ENCODE data around the gene ACCS.

Gene ACCS

DNA sequence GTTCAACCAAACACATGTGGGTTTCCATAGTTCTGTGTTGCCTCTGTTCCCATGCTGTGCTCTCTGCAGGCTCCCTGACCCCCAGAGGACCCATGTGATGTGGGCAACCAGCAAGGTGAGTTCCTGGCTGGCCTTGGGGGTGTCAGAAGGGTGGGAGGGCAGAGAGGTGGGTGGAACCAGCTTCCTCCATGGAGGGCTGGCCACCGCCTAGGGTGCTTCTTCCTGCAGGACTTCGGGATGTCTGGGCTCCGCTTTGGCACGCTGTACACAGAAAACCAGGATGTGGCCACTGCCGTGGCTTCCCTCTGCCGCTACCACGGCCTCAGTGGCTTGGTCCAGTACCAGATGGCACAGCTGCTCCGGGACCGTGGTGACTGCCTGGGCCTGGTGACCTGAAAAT, 14.9 kb downstream of the ACCS start:
- intact Hi-C loops (cut with DNase I; ENCODE audit: low total_unique reads): no loop called here
- Histone ChIP-seq H3K9me3 (no peaks in the 10 kb centered on the region), H3K4me1 (no peaks in the 10 kb centered on the region), H3K36me3 (peaks cover 30 to 81% (median 72%) of the 10 kb centered on the region in 3 donors), H3K27me3 (no peaks in the 10 kb centered on the region), H3K27ac (no peak overlapping the region), H3K4me3 (no peak overlapping the region)
- no peak for DNase-seq
- TF ChIP-seq, protein P1, sequence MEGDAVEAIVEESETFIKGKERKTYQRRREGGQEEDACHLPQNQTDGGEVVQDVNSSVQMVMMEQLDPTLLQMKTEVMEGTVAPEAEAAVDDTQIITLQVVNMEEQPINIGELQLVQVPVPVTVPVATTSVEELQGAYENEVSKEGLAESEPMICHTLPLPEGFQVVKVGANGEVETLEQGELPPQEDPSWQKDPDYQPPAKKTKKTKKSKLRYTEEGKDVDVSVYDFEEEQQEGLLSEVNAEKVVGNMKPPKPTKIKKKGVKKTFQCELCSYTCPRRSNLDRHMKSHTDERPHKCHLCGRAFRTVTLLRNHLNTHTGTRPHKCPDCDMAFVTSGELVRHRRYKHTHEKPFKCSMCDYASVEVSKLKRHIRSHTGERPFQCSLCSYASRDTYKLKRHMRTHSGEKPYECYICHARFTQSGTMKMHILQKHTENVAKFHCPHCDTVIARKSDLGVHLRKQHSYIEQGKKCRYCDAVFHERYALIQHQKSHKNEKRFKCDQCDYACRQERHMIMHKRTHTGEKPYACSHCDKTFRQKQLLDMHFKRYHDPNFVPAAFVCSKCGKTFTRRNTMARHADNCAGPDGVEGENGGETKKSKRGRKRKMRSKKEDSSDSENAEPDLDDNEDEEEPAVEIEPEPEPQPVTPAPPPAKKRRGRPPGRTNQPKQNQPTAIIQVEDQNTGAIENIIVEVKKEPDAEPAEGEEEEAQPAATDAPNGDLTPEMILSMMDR (IDR thresholded peaks at IDR 0.05): no peak

DNA sequence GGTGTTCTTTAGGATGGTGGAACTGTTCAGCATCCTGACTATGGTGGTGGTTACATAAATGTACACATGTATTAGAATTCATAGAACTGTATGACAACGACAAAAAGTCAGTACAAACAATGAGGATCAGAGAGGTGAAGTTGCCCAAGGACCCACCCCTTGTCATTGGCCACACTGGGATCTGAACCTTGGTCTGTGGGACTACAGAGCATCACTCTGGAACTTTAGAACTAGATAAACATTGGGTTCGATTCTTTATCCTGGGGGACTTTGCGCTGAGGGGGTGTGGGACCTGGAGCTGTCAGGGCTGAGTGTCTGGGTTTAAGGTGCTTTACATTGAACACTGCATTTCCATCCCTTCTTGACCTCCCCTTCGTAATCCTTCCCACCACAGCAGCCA, 16.6 kb downstream of the ACCS start:
- no peaks in the 10 kb centered on the region for H3K4me1 ChIP-seq
- H3K27ac ChIP-seq: no peak overlapping the region
- DNase-seq: no peak
- peaks cover 29 to 78% (median 68%) of the 10 kb centered on the region in 3 donors for H3K36me3 ChIP-seq
- TF ChIP-seq, protein P1 (IDR thresholded peaks at IDR 0.05): no peak
- H3K27me3 ChIP-seq: no peaks in the 10 kb centered on the region
- intact Hi-C loops (cut with DNase I; ENCODE audit: low total_unique reads): no loop called here
- H3K9me3 ChIP-seq: no peaks in the 10 kb centered on the region
- no peak overlapping the region for H3K4me3 ChIP-seq

GRCh38 chr11:44083433-44083832, 17.4 kb downstream of the ACCS start:
- H3K27me3 ChIP-seq: no peaks in the 10 kb centered on the region
- TF ChIP-seq, protein P1 (IDR thresholded peaks at IDR 0.05): no peak
- H3K9me3 ChIP-seq: no peaks in the 10 kb centered on the region
- no peak for DNase-seq
- no peaks in the 10 kb centered on the region for H3K4me1 ChIP-seq
- H3K36me3 ChIP-seq: peaks cover 24 to 72% (median 61%) of the 10 kb centered on the region in 3 donors
- no peak overlapping the region for H3K27ac ChIP-seq
- H3K4me3 ChIP-seq: no peak overlapping the region
- intact Hi-C loops (cut with DNase I; ENCODE audit: low total_unique reads): no loop called here

DNA sequence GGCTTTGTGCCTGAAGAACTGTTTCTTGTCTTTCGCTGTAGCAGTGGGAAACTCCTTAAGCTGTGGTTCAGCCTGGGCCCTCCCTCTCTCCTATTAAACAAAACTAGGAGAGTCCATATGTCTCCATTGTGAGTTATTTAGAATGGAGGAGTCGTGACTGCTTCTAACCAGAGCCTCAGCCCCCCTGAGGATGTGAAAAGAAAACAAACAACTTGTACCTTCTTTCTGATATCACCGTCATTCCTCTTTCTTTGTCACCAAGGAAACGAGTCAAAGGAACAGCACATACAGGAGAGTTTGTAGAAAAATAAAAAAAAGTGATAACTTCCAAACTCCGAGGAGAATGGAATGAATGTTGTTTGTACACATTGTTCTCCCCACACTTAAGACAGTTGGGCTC, 17.8 kb downstream of the ACCS start:
- Histone ChIP-seq H3K9me3 (no peaks in the 10 kb centered on the region), H3K4me3 (no peak overlapping the region), H3K36me3 (peaks cover 19 to 72% (median 56%) of the 10 kb centered on the region in 3 donors), H3K27me3 (no peaks in the 10 kb centered on the region), H3K27ac (no peak overlapping the region), H3K4me1 (no peaks in the 10 kb centered on the region)
- intact Hi-C loops (cut with DNase I; ENCODE audit: low total_unique reads): no loop called here
- TF ChIP-seq, protein P1 (IDR thresholded peaks at IDR 0.05): no peak
- DNase-seq: no peak

DNA sequence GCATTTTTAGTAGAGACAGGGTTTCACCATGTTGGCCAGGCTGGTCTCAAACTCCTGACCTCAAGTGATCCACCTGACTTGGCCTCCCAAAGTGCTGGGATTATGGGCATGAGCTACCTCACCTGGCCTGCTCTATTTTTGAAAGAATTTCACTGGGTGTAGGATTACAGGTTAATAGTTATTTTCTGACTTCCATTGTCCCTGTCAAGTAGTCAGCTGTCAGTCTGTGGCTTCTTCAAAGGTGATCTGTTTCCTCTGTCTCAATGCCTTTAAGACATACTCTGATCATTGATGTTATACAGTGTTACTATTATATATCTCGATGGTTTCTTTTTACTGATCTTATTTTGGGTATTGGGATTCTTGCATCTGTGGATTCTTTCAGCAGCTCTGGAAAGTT, 19.3 kb downstream of the ACCS start:
- H3K4me3 ChIP-seq: no peak overlapping the region
- peaks cover 15 to 59% (median 50%) of the 10 kb centered on the region in 3 donors for H3K36me3 ChIP-seq
- H3K27me3 ChIP-seq: no peaks in the 10 kb centered on the region
- intact Hi-C loops (cut with DNase I; ENCODE audit: low total_unique reads): no loop called here
- H3K27ac ChIP-seq: no peak overlapping the region
- no peaks in the 10 kb centered on the region for H3K4me1 ChIP-seq
- TF ChIP-seq, protein P1 (IDR thresholded peaks at IDR 0.05): no peak
- no peak for DNase-seq
- no peaks in the 10 kb centered on the region for H3K9me3 ChIP-seq

GRCh38 chr11:44088377-44088776, 22.3 kb downstream of the ACCS start:
- Histone ChIP-seq H3K27me3 (no peaks in the 10 kb centered on the region), H3K4me3 (no peak overlapping the region), H3K36me3 (peaks cover 4 to 33% (median 23%) of the 10 kb centered on the region in 3 donors), H3K27ac (no peak overlapping the region), H3K4me1 (no peaks in the 10 kb centered on the region), H3K9me3 (no peaks in the 10 kb centered on the region)
- intact Hi-C loops (cut with DNase I; ENCODE audit: low total_unique reads): no loop called here
- no peak for DNase-seq
- TF ChIP-seq, protein P1 (IDR thresholded peaks at IDR 0.05): no peak
